ENCODE data around the gene DYNC2H1. TPM values are rescaled to one million over a fixed set of nuclear protein-coding genes. Genes with fewer than 3 reads are reported as not detected.

The DYNC2H1 gene
- total RNA-seq, 1 experiment from 2014 or later = 44.0 TPM

DNA sequence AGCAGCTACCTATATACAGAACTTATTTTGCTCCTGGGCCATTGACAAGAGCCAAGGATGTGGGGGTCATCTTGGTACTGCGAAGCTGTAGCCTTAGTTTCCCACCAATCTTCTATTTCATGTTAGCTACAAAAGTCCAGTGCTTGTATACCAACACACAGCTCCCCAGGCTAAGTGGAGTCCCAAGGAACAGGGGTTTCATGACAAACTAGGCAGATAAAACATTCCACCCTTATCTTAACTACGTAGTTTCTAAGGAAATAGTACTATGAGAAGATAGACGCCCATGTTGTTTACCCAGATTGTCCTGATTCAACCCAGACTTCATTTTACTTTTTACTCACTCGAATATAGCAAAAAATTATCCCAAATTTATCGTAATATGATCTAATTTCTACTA, 218.5 kb downstream of the DYNC2H1 start:
- no TSS peak for BruUV-seq (replicated peaks)
- Histone ChIP-seq H3K27me3 (replicated peaks; ENCODE audit: insufficient read depth, low read depth, low read length, poor library complexity) (no peaks in the 10 kb centered on the region), H3K36me3 (ENCODE audit: insufficient read depth, low read length, poor library complexity, severe bottlenecking) (no peaks in the 10 kb centered on the region), H3K27ac (ENCODE audit: low read depth, low read length, poor library complexity, severe bottlenecking) (no peak overlapping the region), H3K9me3 (ENCODE audit: low read depth, low read length, poor library complexity, severe bottlenecking) (no peaks in the 10 kb centered on the region), H3K4me3 (ENCODE audit: low read depth, low read length, poor library complexity, severe bottlenecking) (no peak overlapping the region), H3K4me1 (ENCODE audit: insufficient read depth, low read length, poor library complexity, severe bottlenecking) (peaks cover 4% of the 10 kb centered on the region)
- TF ChIP-seq, protein P1, sequence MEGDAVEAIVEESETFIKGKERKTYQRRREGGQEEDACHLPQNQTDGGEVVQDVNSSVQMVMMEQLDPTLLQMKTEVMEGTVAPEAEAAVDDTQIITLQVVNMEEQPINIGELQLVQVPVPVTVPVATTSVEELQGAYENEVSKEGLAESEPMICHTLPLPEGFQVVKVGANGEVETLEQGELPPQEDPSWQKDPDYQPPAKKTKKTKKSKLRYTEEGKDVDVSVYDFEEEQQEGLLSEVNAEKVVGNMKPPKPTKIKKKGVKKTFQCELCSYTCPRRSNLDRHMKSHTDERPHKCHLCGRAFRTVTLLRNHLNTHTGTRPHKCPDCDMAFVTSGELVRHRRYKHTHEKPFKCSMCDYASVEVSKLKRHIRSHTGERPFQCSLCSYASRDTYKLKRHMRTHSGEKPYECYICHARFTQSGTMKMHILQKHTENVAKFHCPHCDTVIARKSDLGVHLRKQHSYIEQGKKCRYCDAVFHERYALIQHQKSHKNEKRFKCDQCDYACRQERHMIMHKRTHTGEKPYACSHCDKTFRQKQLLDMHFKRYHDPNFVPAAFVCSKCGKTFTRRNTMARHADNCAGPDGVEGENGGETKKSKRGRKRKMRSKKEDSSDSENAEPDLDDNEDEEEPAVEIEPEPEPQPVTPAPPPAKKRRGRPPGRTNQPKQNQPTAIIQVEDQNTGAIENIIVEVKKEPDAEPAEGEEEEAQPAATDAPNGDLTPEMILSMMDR (conservative IDR thresholded peaks at IDR 0.05; ENCODE audit: low read depth, low read length) = no peak
- no peak for TF ChIP-seq EZH2 (IDR thresholded peaks at IDR 0.05; ENCODE audit: borderline replicate concordance, low read depth, low read length, poor library complexity, severe bottlenecking)
- intact Hi-C loops (cut with micrococcal nuclease; ENCODE audit: unreplicated experiment) = no loop called here
- CTCF ChIA-PET = no interaction called here
- no peak for DNase-seq (ENCODE audit: low spot score)
- POLR2A ChIA-PET (ENCODE audit: low non-redundant PET) = no interaction called here

DNA sequence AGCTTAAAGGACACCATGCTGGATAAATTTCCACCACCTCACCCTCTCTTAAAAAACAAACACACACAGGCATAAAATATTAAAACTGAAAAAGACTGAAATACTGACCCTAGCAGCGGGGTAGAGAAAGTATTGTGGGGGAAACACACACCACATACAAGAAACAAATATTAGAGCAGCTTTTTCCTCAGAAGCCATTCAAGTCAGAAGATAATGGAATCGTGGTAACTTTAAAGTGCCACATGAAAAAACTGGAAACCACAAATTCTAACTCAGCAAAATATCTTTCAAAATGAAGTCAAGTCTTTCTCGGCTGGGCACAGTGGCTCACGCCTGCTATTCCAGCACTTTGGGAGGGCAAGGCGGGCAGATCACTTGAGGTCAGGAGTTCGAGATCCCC, 223.2 kb downstream of the DYNC2H1 start:
- H3K36me3 ChIP-seq (ENCODE audit: insufficient read depth, low read length, poor library complexity, severe bottlenecking) = no peaks in the 10 kb centered on the region
- CTCF ChIA-PET = no interaction called here
- intact Hi-C loops (cut with micrococcal nuclease; ENCODE audit: unreplicated experiment) = no loop called here
- POLR2A ChIA-PET (ENCODE audit: low non-redundant PET) = no interaction called here
- no peaks in the 10 kb centered on the region for H3K27me3 ChIP-seq (replicated peaks; ENCODE audit: insufficient read depth, low read depth, low read length, poor library complexity)
- H3K27ac ChIP-seq (ENCODE audit: low read depth, low read length, poor library complexity, severe bottlenecking) = no peak overlapping the region
- no peaks in the 10 kb centered on the region for H3K4me1 ChIP-seq (ENCODE audit: insufficient read depth, low read length, poor library complexity, severe bottlenecking)
- no TSS peak for BruUV-seq (replicated peaks)
- no peak for DNase-seq (ENCODE audit: low spot score)
- H3K4me3 ChIP-seq (ENCODE audit: low read depth, low read length, poor library complexity, severe bottlenecking) = no peak overlapping the region
- H3K9me3 ChIP-seq (ENCODE audit: low read depth, low read length, poor library complexity, severe bottlenecking) = no peaks in the 10 kb centered on the region
- no peak for TF ChIP-seq EZH2 (IDR thresholded peaks at IDR 0.05; ENCODE audit: borderline replicate concordance, low read depth, low read length, poor library complexity, severe bottlenecking)
- TF ChIP-seq, protein P1 (conservative IDR thresholded peaks at IDR 0.05; ENCODE audit: low read depth, low read length) = no peak

DNA sequence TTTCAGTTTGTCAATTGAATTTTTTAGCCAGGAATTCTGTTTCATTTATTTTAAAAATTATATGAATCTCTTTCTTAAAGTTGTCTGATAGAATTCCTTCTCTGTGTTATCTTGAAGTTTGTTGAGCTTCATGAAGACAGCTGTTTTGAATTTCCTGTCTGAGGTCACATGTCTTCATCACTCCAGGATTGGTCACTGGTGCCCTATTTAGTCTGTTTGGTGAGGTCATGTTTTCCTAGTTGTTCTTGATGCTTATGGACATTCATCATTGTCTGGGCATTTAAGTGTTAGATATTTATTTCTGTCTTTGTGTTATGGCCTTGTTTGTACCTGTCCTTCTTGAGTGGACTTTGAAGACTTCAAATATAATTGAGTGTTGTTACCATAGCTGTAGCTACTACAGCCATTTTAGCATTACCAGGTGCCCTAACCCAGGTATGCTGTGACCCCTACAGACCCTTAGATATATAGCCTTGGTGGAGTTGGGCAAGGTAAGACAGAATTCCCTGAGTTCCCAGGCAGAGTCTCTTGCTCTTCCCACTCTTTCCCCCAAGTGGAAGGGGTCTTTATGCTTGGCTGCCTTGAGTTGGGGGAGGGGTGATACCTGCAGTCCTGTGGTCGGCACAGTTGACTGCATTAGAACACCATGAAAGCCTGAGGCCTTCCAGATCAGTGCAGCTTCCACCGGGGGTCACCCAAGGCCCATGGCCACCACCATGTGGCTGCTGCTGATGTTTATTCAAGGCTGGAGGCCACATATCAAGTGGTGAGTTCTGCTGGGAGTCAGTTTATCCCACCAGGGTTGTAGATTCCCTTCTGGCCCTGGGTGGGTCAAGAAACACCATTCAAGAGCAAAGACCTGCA, 229.6 kb downstream of the DYNC2H1 start:
- TF ChIP-seq EZH2 (IDR thresholded peaks at IDR 0.05; ENCODE audit: borderline replicate concordance, low read depth, low read length, poor library complexity, severe bottlenecking) = no peak
- TF ChIP-seq, protein P1 (conservative IDR thresholded peaks at IDR 0.05; ENCODE audit: low read depth, low read length) = peak; percentile 33
- H3K27ac ChIP-seq (ENCODE audit: low read depth, low read length, poor library complexity, severe bottlenecking) = no peak overlapping the region
- no peak overlapping the region for H3K4me3 ChIP-seq (ENCODE audit: low read depth, low read length, poor library complexity, severe bottlenecking)
- H3K27me3 ChIP-seq (replicated peaks; ENCODE audit: insufficient read depth, low read depth, low read length, poor library complexity) = no peaks in the 10 kb centered on the region
- POLR2A ChIA-PET (ENCODE audit: low non-redundant PET) = no interaction called here
- intact Hi-C loops (cut with micrococcal nuclease; ENCODE audit: unreplicated experiment) = no loop called here
- H3K4me1 ChIP-seq (ENCODE audit: insufficient read depth, low read length, poor library complexity, severe bottlenecking) = no peaks in the 10 kb centered on the region
- CTCF ChIA-PET = no interaction called here
- peak; percentile 14 for DNase-seq (ENCODE audit: low spot score)
- BruUV-seq (replicated peaks) = no TSS peak
- H3K9me3 ChIP-seq (ENCODE audit: low read depth, low read length, poor library complexity, severe bottlenecking) = no peaks in the 10 kb centered on the region
- no peaks in the 10 kb centered on the region for H3K36me3 ChIP-seq (ENCODE audit: insufficient read depth, low read length, poor library complexity, severe bottlenecking)

All from A673 (cell line).